GM18511 (cell line): ENCODE data around the gene TRIM67.
"Not testable (repeated sequence)": the region's sequence is repeated elsewhere in the genome, so short reads cannot be mapped to it uniquely, and the experiment has no call there.

ENCODE experiments used
- ATAC-seq: cut with Tn5 transposase; IDR thresholded peaks from one replicate; pipeline ENCODE4 v1.9.1; 2021; ENCODE audit warnings: mild to moderate bottlenecking, moderate library complexity; ENCODE audit not compliant: unreplicated experiment

TRIM67 gene

GRCh38 chr1:231161667-231162296 lies at the start of gene TRIM67:
TRIM67 (plus strand) TSS chr1:231162058; CDS start chr1:231162970, 912 bp downstream.
- ATAC-seq: no peak

DNA sequence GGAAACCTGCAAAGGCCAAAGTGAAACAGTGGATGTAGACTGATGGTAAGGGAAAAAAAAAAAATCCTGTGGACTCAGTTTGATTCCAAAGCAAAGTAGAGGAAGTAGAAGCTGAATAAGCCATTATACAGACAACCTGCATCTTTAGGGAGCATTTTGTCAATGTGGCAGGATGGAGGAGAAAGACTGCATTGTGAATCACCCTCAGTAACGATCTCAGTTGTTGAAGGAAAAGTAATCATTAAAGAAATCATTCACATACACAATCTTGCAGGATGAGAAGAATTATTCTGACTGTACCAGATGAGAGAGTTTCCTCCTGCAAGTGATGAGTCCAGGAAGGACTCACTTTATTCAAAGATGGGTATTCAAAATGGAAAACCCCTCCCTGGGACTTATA lies 45.1 kb upstream of the TRIM67 start:
- ATAC-seq: no peak

- no peak for ATAC-seq
Measured at GRCh38 chr1:231118704-231119453, 43.0 kb upstream of the TRIM67 start.

DNA sequence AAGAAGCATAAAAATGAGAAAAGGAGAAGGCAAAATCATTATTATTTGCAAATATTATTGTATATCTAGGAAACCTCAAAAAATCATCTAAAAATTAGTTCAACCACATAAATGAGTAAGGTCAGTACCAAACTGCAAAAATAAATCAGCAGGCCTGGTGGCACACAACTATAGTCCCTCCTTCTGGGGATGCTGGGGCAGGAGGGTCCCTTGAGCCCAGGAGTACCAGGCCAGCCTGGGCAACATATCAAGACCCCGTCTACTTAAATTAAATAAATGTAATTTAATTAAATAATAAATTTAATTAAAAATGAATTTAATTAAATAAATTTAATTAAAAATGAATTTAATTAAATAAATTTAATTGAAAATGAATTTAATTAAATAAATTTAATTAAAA lies 40.3 kb upstream of the TRIM67 start:
- ATAC-seq: no peak

DNA sequence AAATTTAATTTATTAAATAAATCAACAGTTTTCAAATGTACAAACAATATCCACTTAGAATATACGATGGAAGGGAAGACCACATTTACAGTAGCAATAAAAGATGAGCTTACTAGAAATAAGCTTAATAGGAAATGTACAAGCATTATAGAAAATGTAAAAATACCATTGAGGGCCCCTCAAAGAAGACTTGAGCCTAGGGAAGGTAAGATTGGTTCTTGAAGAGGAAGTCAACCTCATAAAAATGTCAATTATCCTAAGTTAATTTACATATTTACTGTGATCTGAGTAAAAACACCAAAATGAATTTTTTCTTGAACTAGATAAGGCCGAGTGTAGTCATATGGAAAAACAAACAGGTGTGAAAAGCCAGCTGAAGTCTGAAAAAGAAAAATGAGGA lies 39.7 kb upstream of the TRIM67 start:
- ATAC-seq: no peak

DNA sequence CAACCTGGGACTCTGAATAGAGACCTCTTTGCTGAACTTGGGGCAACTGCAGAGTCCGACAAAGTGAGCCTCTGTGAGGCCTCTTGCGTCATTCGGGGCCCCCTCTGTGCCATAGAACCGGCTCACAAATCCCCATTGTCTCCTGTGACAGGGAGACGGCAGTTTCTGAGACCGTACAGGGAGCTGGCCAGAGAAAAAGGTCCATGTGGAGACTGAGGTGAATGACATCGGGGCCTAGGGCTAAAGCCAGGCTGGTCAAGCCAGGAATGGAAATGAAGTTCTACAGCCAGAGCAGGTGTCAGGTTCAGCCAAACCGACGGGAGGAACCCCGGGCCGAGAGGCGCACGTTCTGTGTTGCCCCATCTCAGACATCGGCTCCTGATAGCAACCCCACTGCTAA lies 37.1 kb upstream of the TRIM67 start:
- ATAC-seq: no peak

- no peak for ATAC-seq
Measured at GRCh38 chr1:231125972-231126580, 35.8 kb upstream of the TRIM67 start.

- ATAC-seq: not testable (repeated sequence)
Measured at GRCh38 chr1:231127106-231127505, 34.8 kb upstream of the TRIM67 start.

DNA sequence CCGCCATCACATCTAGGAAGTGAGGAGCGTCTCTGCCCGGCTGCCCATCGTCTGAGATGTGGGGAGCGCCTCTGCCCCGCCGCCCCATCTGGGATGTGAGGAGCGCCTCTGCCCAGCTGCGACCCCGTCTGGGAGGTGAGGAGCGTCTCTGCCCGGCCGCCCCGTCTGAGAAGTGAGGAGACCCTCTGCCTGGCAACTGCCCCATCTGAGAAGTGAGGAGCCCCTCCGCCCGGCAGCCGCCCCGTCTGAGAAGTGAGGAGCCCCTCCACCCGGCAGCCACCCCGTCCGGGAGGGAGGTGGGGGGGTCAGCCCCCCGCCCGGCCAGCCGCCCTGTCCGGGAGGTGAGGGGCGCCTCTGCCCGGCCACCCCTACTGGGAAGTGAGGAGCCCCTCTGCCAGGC lies 33.4 kb upstream of the TRIM67 start:
- ATAC-seq: not testable (repeated sequence)

- ATAC-seq: no peak
Measured at GRCh38 chr1:231130544-231130943, 31.3 kb upstream of the TRIM67 start.

- ATAC-seq: not testable (repeated sequence)
Measured at GRCh38 chr1:231132591-231132990, 29.3 kb upstream of the TRIM67 start.

GRCh38 chr1:231134624-231135023 lies 27.2 kb upstream of the TRIM67 start:
- no peak for ATAC-seq

GRCh38 chr1:231138236-231138635 lies 23.6 kb upstream of the TRIM67 start:
- no peak for ATAC-seq

- ATAC-seq: no peak
Measured at GRCh38 chr1:231139125-231139649, 22.7 kb upstream of the TRIM67 start.

DNA sequence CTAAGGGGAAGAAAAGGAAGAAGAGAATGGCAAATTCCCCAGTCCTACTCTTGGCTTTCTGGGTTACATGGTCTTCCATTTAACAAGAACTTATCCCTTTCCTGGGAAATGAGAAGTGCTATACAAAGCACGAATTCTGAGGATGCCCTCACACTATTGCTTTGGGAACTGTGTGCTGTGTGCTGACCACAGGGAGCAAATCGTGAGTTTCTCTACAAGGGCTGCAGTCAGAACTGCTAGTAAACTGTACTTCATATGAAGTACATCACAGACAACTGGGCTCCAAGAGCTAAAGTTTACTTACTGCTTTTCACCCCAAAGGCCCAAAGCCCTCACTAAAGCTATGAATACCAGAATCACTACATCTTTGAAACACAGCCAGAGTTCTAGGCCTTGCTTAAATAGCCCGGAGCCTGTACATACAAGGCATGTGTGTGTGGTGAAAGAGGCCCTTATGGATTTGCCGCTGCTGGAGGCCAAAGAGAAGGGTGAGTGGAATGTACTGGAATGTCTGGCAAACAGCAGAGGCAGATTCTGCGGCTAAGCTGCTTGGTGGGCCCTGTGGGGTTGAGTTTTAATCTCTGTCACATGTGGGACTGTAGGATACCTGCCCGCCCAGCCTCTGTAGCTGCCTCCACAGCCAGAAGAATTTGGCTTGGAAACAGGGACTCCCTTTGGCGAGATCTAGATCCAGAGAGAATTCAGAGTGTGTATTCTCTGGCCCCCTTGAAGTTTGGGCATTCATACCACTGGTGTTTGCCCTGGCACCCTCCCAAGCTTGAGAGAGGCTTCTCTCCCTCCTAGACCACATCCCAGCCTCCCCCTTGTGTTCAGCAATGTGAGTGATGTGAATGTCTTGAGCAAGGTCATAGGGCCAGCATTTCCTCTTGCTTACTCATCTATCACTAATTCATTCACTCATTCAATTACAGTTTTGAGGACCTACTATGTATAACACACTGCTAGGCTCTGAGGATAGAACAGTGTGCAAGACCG lies 21.9 kb upstream of the TRIM67 start:
- ATAC-seq: no peak

DNA sequence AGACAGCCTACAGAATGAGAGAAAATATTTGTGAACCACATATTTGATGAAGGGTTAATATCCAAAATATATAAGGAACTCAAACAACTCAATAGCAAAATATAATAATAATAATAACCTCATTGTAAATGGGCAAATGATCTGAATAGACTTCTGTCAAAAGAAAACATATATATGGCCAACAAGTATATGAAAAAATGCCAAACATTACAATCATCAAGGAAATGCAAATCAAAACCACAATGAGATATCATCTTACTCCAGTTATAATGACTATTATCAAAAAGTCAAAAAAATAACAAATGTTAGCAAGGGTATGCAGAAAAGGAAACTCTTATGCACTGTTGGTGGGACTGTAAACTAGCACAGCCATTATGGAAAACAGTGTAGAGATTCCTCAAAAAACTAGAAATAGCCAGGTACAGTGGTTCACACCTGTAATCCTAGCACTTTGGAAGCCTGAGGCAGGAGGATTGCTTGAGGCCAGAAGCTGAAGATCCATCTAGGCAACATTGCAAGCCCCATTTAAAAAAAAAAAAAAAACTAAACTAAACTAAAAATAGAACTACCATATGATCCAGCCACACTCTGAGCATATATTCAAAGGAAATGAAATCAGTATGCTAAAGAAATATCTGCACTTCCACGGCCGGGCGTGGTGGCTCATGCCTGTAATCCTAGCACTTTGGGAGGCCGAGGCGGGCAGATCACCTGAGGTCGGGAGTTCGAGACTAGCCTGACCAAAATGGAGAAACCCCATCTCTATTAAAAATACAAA lies 17.3 kb upstream of the TRIM67 start:
- ATAC-seq: no peak

DNA sequence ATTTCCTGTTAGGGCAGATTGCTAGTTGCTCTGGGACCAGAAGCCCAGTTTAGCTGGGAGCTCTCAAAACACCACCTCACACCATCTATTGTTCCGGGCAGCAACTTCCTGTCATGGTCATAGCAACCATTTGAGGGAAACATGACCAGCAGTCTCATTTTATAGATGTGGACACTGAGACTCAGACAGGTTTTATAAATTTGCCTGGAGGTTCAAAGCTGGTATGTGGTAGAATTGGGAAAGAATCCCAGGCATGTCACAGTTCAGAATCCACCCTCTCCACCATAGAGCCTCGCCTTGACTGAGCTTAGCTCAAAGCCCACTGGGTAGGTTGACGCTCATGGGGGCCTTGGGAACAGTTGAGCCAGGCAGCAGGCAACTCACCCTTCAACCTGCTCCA lies 14.0 kb upstream of the TRIM67 start:
- ATAC-seq: no peak

DNA sequence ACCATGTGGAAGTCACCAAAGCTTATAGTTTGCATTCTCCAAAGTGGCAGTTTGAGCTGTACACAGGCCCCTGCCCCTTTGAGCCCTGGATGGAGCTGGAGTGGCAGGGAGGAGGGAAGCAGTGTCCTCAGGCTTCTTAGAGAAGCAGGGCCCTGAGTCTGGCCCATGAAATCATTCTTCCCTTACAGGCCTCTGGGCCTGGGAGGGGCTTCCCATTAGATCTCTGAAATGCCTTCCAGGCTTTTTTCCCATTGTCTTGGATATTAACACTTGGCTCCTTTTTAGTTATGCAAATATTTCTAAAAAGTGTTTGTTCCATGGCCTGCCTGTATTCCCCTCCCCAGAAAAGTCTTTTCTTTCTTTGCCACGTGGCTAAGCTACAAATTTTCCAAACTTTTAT lies 10.0 kb upstream of the TRIM67 start:
- no peak for ATAC-seq

- ATAC-seq: no peak
Measured at GRCh38 chr1:231153726-231154125, 8.1 kb upstream of the TRIM67 start.

GRCh38 chr1:231155808-231156207 lies 6.0 kb upstream of the TRIM67 start:
- ATAC-seq: no peak
